ENCODE measurements around the gene MYBBP1A. TPM values are rescaled to one million over a fixed set of nuclear protein-coding genes. Genes with fewer than 3 reads are reported as not detected.

MYBBP1A gene
- total and polyA plus RNA-seq, 2 donors (not counting 1 experiment from before 2014, with no cell fraction given), result 72.4 to 74.4 TPM

DNA sequence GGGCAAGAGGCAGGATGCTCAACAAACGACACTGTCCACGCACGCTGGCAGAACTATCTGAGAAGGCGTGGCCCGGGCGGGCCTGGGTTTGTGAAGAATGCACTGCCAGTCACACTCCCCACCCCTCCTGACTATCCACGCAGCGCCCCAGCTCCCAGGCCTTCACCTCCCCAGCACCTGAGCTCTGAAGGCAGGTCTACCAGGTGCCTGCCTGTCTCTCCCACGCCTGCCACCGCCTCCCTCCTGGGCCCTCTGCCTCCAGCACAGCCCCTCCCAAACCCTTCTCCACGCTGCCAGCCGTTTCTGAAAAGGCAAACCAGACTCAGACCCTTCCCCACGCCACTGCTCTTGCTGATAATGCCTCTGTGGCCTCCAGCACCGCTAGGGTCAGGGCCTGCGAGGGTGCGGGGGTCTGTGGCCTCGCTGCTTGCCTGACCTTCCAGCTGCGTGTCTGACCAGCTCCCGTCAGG lies 11.6 kb downstream of the MYBBP1A start:
- H3K4me3 Mint-ChIP-seq, result no peak overlapping the region
- no peaks in the 10 kb centered on the region for H3K9me3 Mint-ChIP-seq (ENCODE audit: insufficient read depth)
- CTCF ChIA-PET, result no interaction called here
- no peak overlapping the region for H2AFZ ChIP-seq (ENCODE audit: insufficient read depth, low read depth, low read length, poor library complexity, severe bottlenecking)
- H3K27ac Mint-ChIP-seq, result no peak overlapping the region
- ATAC-seq (ENCODE audit: low read depth), result no peak
- H3K36me3 ChIP-seq (replicated peaks in 1 of 2; ENCODE audit: control extremely low read depth in 1 of 2, control insufficient read depth in 1 of 2, extremely low read depth in 1 of 2, insufficient read depth in 2 of 2, low read length in 1 of 2), result peaks cover 0 to 80% of the 10 kb centered on the region in 2 experiments
- no peak overlapping the region for H3K4me3 ChIP-seq (ENCODE audit: control extremely low read depth in 1 of 5, extremely low read depth in 1 of 5, insufficient read depth in 1 of 5, low read depth in 2 of 5, low read length in 4 of 5)
- no peaks in the 10 kb centered on the region for H3K9me3 ChIP-seq (ENCODE audit: control extremely low read depth in 1 of 3, control insufficient read depth in 2 of 3, insufficient read depth in 1 of 3, low read length in 2 of 3)
- intact Hi-C loops (cut with micrococcal nuclease), result no loop called here
- TF ChIP-seq EZH2 (IDR thresholded peaks at IDR 0.05; ENCODE audit: borderline replicate concordance, insufficient read depth, low read depth, low read length, poor library complexity, severe bottlenecking), result no peak
- TF ChIP-seq, protein P1, sequence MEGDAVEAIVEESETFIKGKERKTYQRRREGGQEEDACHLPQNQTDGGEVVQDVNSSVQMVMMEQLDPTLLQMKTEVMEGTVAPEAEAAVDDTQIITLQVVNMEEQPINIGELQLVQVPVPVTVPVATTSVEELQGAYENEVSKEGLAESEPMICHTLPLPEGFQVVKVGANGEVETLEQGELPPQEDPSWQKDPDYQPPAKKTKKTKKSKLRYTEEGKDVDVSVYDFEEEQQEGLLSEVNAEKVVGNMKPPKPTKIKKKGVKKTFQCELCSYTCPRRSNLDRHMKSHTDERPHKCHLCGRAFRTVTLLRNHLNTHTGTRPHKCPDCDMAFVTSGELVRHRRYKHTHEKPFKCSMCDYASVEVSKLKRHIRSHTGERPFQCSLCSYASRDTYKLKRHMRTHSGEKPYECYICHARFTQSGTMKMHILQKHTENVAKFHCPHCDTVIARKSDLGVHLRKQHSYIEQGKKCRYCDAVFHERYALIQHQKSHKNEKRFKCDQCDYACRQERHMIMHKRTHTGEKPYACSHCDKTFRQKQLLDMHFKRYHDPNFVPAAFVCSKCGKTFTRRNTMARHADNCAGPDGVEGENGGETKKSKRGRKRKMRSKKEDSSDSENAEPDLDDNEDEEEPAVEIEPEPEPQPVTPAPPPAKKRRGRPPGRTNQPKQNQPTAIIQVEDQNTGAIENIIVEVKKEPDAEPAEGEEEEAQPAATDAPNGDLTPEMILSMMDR (IDR thresholded peaks at IDR 0.05), result no peak
- no peaks in the 10 kb centered on the region for H3K27me3 ChIP-seq (replicated peaks in 1 of 4; ENCODE audit: control extremely low read depth in 1 of 4, control insufficient read depth in 3 of 4, insufficient read depth in 4 of 4, low read length in 3 of 4)
- POLR2A ChIA-PET, result no interaction called here
- no peaks in the 10 kb centered on the region for H3K4me1 Mint-ChIP-seq
- H3K9ac ChIP-seq (ENCODE audit: low read length), result no peak overlapping the region
- WGBS (ENCODE audit: insufficient coverage), result 91% methylated on average over 18 of the region's 19 CpGs
- H3K27ac ChIP-seq (ENCODE audit: low read length in 2 of 2), result no peak overlapping the region
- no peaks in the 10 kb centered on the region for H3K79me2 ChIP-seq (ENCODE audit: control insufficient read depth, insufficient read depth, low read length)
- no peak overlapping the region for H3K4me2 ChIP-seq (replicated peaks; ENCODE audit: low read depth, low read length, poor library complexity, severe bottlenecking)
- no peaks in the 10 kb centered on the region for H3K4me1 ChIP-seq (ENCODE audit: control insufficient read depth in 2 of 2, insufficient read depth in 2 of 2, low read length in 2 of 2)
- H4K20me1 ChIP-seq (ENCODE audit: control insufficient read depth, insufficient read depth, low read length, poor library complexity, severe bottlenecking), result no peaks in the 10 kb centered on the region
- H3K27me3 Mint-ChIP-seq, result no peaks in the 10 kb centered on the region
- DNase-seq, result no peak

- H3K4me2 ChIP-seq (replicated peaks; ENCODE audit: low read depth, low read length, poor library complexity, severe bottlenecking), result no peak overlapping the region
- H3K79me2 ChIP-seq (ENCODE audit: control insufficient read depth, insufficient read depth, low read length), result no peaks in the 10 kb centered on the region
- H3K9me3 ChIP-seq (ENCODE audit: control extremely low read depth in 1 of 3, control insufficient read depth in 2 of 3, insufficient read depth in 1 of 3, low read length in 2 of 3), result no peaks in the 10 kb centered on the region
- no peaks in the 10 kb centered on the region for H4K20me1 ChIP-seq (ENCODE audit: control insufficient read depth, insufficient read depth, low read length, poor library complexity, severe bottlenecking)
- Mint-ChIP-seq H3K4me1 (no peaks in the 10 kb centered on the region), H3K27ac (no peak overlapping the region), H3K4me3 (no peak overlapping the region), H3K27me3 (no peaks in the 10 kb centered on the region), H3K9me3 (ENCODE audit: insufficient read depth) (no peaks in the 10 kb centered on the region)
- H3K4me3 ChIP-seq (ENCODE audit: control extremely low read depth in 1 of 5, extremely low read depth in 1 of 5, insufficient read depth in 1 of 5, low read depth in 2 of 5, low read length in 4 of 5), result no peak overlapping the region
- intact Hi-C loops (cut with micrococcal nuclease), result no loop called here
- ChIA-PET CTCF (no interaction called here), POLR2A (no interaction called here)
- WGBS (ENCODE audit: insufficient coverage), result 95% methylated on average over 19 of the region's 19 CpGs
- H3K36me3 ChIP-seq (replicated peaks in 1 of 2; ENCODE audit: control extremely low read depth in 1 of 2, control insufficient read depth in 1 of 2, extremely low read depth in 1 of 2, insufficient read depth in 2 of 2, low read length in 1 of 2), result peaks cover 0 to 72% of the 10 kb centered on the region in 2 experiments
- no peaks in the 10 kb centered on the region for H3K4me1 ChIP-seq (ENCODE audit: control insufficient read depth in 2 of 2, insufficient read depth in 2 of 2, low read length in 2 of 2)
- DNase-seq, result no peak
- H2AFZ ChIP-seq (ENCODE audit: insufficient read depth, low read depth, low read length, poor library complexity, severe bottlenecking), result no peak overlapping the region
- no peak overlapping the region for H3K27ac ChIP-seq (ENCODE audit: low read length in 2 of 2)
- no peaks in the 10 kb centered on the region for H3K27me3 ChIP-seq (replicated peaks in 1 of 4; ENCODE audit: control extremely low read depth in 1 of 4, control insufficient read depth in 3 of 4, insufficient read depth in 4 of 4, low read length in 3 of 4)
- no peak for TF ChIP-seq EZH2 (IDR thresholded peaks at IDR 0.05; ENCODE audit: borderline replicate concordance, insufficient read depth, low read depth, low read length, poor library complexity, severe bottlenecking)
- TF ChIP-seq, protein P1 (IDR thresholded peaks at IDR 0.05), result no peak
- no peak overlapping the region for H3K9ac ChIP-seq (ENCODE audit: low read length)
- ATAC-seq (ENCODE audit: low read depth), result no peak
Measured at GRCh38 chr17:4542726-4543191, 12.4 kb downstream of the MYBBP1A start.

Data from B cell (primary cell).